ENCODE results near the gene SLC8B1.

The SLC8B1 gene

GRCh38 chr12:113334786-113335539 is at the start of gene SLC8B1:
TSS of gene SLC8B1 (minus strand) at chr12:113335109. CDS start at chr12:113332878, 2,231 bp downstream.
- peak; percentile 85 for DNase-seq

- DNase-seq = no peak
These were observed 47.3 kb upstream of the SLC8B1 start for GRCh38 chr12:113382206-113382605.

- peak; percentile 90 for DNase-seq
These were observed 46.3 kb upstream of the SLC8B1 start for GRCh38 chr12:113381220-113381619.

- DNase-seq = no peak
These were observed 43.4 kb upstream of the SLC8B1 start for GRCh38 chr12:113378291-113378690.

- DNase-seq = no peak
These were observed 40.0 kb upstream of the SLC8B1 start for GRCh38 chr12:113374823-113375428.

- DNase-seq = no peak
These were observed 39.1 kb upstream of the SLC8B1 start for GRCh38 chr12:113373969-113374368.

- no peak for DNase-seq
These were observed 38.5 kb upstream of the SLC8B1 start for GRCh38 chr12:113373440-113373839.

GRCh38 chr12:113372371-113372770 is 37.5 kb upstream of the SLC8B1 start:
- DNase-seq = no peak

GRCh38 chr12:113371808-113372207 is 36.9 kb upstream of the SLC8B1 start:
- no peak for DNase-seq

GRCh38 chr12:113370923-113371682 is 36.2 kb upstream of the SLC8B1 start:
- DNase-seq = no peak

- DNase-seq = no peak
These were observed 34.6 kb upstream of the SLC8B1 start for GRCh38 chr12:113369391-113369985.

GRCh38 chr12:113368331-113368730 is 33.4 kb upstream of the SLC8B1 start:
- no peak for DNase-seq

GRCh38 chr12:113366827-113367226 is 31.9 kb upstream of the SLC8B1 start:
- no peak for DNase-seq

- DNase-seq = no peak
These were observed 30.9 kb upstream of the SLC8B1 start for GRCh38 chr12:113365639-113366395.

- DNase-seq = no peak
These were observed 29.8 kb upstream of the SLC8B1 start for GRCh38 chr12:113364698-113365097.

- DNase-seq = no peak
These were observed 26.9 kb upstream of the SLC8B1 start for GRCh38 chr12:113361574-113362370.

- DNase-seq = no peak
These were observed 25.2 kb upstream of the SLC8B1 start for GRCh38 chr12:113359939-113360748.

GRCh38 chr12:113359133-113359938 is 24.4 kb upstream of the SLC8B1 start:
- no peak for DNase-seq

GRCh38 chr12:113358381-113359132 is 23.6 kb upstream of the SLC8B1 start, which contains the start of gene PLBD2:
TSS of gene PLBD2 (plus strand) at chr12:113358587. CDS start at chr12:113358601, 14 bp downstream.
- DNase-seq = peak; percentile 84

Measured in NCI-H2227 treated with DMSO at 0.1 percent for 48 hours (cell line).